Immature natural killer cell (primary cell): ENCODE data around the gene KLRK1. TPM values are rescaled to one million over a fixed set of nuclear protein-coding genes. Genes with fewer than 3 reads are reported as not detected.
"Not testable (repeated sequence)": the region's sequence is repeated elsewhere in the genome, so short reads cannot be mapped to it uniquely, and the experiment has no call there.

ENCODE experiments used
- DNase-seq, 3 donors: peaks; one replicate each; pipeline ENCODE4 v3.0.0; 2022; ENCODE audit warnings: mixed read lengths in 1 of 3
- H3K27ac Mint-ChIP-seq, 6 donors: one replicate each; pipeline ENCODE4 v1.8.0; 2020; ENCODE audit warnings: mixed read lengths in 6 of 6, mild to moderate bottlenecking in 5 of 6, inconsistent platforms in 4 of 6, moderate library complexity in 3 of 6
- H3K27me3 Mint-ChIP-seq, 3 donors: one replicate each; pipeline ENCODE4 v1.8.0; 2020 to 2021; ENCODE audit warnings: low read depth in 3 of 3, mild to moderate bottlenecking in 3 of 3, mixed read lengths in 3 of 3, moderate library complexity in 3 of 3, inconsistent platforms in 1 of 3
- H3K36me3 Mint-ChIP-seq, 3 donors: one replicate each; pipeline ENCODE4 v1.8.0; 2020; ENCODE audit warnings: mixed read lengths in 3 of 3, inconsistent platforms in 2 of 3, mild to moderate bottlenecking in 2 of 3
- H3K4me1 Mint-ChIP-seq, 2 donors: one replicate each; pipeline ENCODE4 v1.8.0; 2020; ENCODE audit warnings: inconsistent platforms in 2 of 2, mild to moderate bottlenecking in 2 of 2, mixed read lengths in 2 of 2, moderate library complexity in 1 of 2
- H3K4me3 Mint-ChIP-seq, 5 donors: one replicate each; pipeline ENCODE4 v1.8.0; 2020; ENCODE audit warnings: mild to moderate bottlenecking in 5 of 5, mixed read lengths in 5 of 5, inconsistent platforms in 3 of 5, moderate library complexity in 3 of 5
- H3K9me3 Mint-ChIP-seq, 6 donors: one replicate each; pipeline ENCODE4 v1.8.0; 2020; ENCODE audit warnings: mild to moderate bottlenecking in 6 of 6, mixed read lengths in 6 of 6, inconsistent platforms in 4 of 6, moderate library complexity in 3 of 6
- polyA plus RNA-seq, 3 donors: library from polyadenylated mRNA; unstranded; fragments of 300-500 nt; fragmentation: Illumina TruSeq; gene quantifications; one replicate each; pipeline ENCODE4 v1.2.3, GENCODE V29; 2021

KLRK1 gene
- polyA plus RNA-seq, 3 donors from 2014 or later, result 623 to 949 (median 731) TPM

- Mint-ChIP-seq H3K27ac (peak overlapping the region; percentile 5 to 91 (median 82)), H3K36me3 (peaks cover 34 to 58% (median 36%) of the 10 kb centered on the region in 3 donors), H3K9me3 (no peaks in the 10 kb centered on the region), H3K4me3 (peak overlapping the region; percentile 61 to 85 (median 72)), H3K27me3 (peaks cover 3 to 10% (median 7%) of the 10 kb centered on the region in 3 donors), H3K4me1 (peaks cover 70 to 100% of the 10 kb centered on the region in 2 donors)
- DNase-seq, result no peak
These were observed 11.0 kb upstream of the KLRK1 start for GRCh38 chr12:10400829-10401228.

- Mint-ChIP-seq H3K4me3 (peak overlapping the region; percentile 60 to 82 (median 67)), H3K4me1 (peaks cover 80 to 100% of the 10 kb centered on the region in 2 donors), H3K9me3 (no peaks in the 10 kb centered on the region), H3K36me3 (peaks cover 17 to 35% (median 20%) of the 10 kb centered on the region in 3 donors), H3K27me3 (peaks cover 4 to 14% (median 7%) of the 10 kb centered on the region in 3 donors), H3K27ac (peak overlapping the region; percentile 79 to 93 (median 88))
- no peak for DNase-seq
These were observed 8.3 kb upstream of the KLRK1 start for GRCh38 chr12:10398168-10398567.

- Mint-ChIP-seq H3K4me3 (peak overlapping the region; percentile 60 to 82 (median 67)), H3K27me3 (peaks cover 4 to 16% (median 7%) of the 10 kb centered on the region in 3 donors), H3K4me1 (peaks cover 85 to 100% of the 10 kb centered on the region in 2 donors), H3K27ac (peak overlapping the region; percentile 79 to 93 (median 88)), H3K9me3 (no peaks in the 10 kb centered on the region), H3K36me3 (peaks cover 14 to 32% (median 17%) of the 10 kb centered on the region in 3 donors)
- DNase-seq, result peak; percentile 84 to 86 (median 86)
These were observed 7.5 kb upstream of the KLRK1 start for GRCh38 chr12:10397296-10397695.

DNA sequence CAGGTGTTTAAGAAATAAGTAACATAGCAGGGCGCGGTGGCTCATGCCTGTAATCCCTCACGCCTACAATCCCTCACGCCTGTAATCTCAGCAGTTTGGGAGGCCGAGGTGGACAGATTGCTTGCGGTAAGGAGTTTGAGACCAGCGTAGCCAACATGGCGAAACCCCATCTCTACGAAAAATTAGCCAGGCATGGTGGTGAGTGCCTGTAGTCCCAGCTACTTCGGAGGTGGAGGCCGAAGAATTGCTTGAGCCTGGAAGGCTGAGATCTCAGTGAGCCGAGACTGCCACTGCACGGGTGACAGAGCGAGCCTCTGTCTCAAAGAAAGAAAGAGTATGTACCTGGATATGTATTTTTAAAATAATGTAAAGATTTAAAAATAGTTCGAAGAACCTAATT, 6.3 kb upstream of the KLRK1 start:
- Mint-ChIP-seq H3K27ac (peak overlapping the region; percentile 89 to 99 (median 96)), H3K4me1 (peaks cover 83 to 100% of the 10 kb centered on the region in 2 donors), H3K27me3 (peaks cover 4 to 18% (median 7%) of the 10 kb centered on the region in 3 donors), H3K36me3 (peaks cover 12 to 22% (median 13%) of the 10 kb centered on the region in 3 donors), H3K4me3 (peak overlapping the region; percentile 6 to 82 (median 12))
- not testable (repeated sequence) for H3K9me3 Mint-ChIP-seq, DNase-seq

GRCh38 chr12:10395390-10395998, 5.7 kb upstream of the KLRK1 start:
- H3K4me3 Mint-ChIP-seq, result peak overlapping the region; percentile 64 to 82 (median 73)
- H3K27me3 Mint-ChIP-seq, result peaks cover 4 to 18% (median 7%) of the 10 kb centered on the region in 3 donors
- H3K9me3 Mint-ChIP-seq, result no peaks in the 10 kb centered on the region
- peaks cover 8 to 18% (median 10%) of the 10 kb centered on the region in 3 donors for H3K36me3 Mint-ChIP-seq
- peaks cover 80 to 97% of the 10 kb centered on the region in 2 donors for H3K4me1 Mint-ChIP-seq
- H3K27ac Mint-ChIP-seq, result peak overlapping the region; percentile 89 to 99 (median 96)
- DNase-seq, result peak; percentile 74 to 83 (median 83)

- not testable (repeated sequence) for H3K9me3 Mint-ChIP-seq
- Mint-ChIP-seq H3K27me3 (peaks cover 4 to 18% (median 6%) of the 10 kb centered on the region in 3 donors), H3K4me3 (peak overlapping the region; percentile 64 to 82 (median 73)), H3K36me3 (peaks cover 3 to 15% (median 8%) of the 10 kb centered on the region in 3 donors), H3K27ac (peak overlapping the region; percentile 89 to 99 (median 96)), H3K4me1 (peaks cover 81 to 97% of the 10 kb centered on the region in 2 donors)
- DNase-seq, result peak; percentile 61 to 66 (median 66)
These were observed 4.8 kb upstream of the KLRK1 start for GRCh38 chr12:10394531-10395152.

- H3K36me3 Mint-ChIP-seq, result peaks cover 6 to 22% (median 17%) of the 10 kb centered on the region in 3 donors
- H3K4me3 Mint-ChIP-seq, result peak overlapping the region; percentile 25 to 82 (median 46)
- DNase-seq, result no peak
- H3K27ac Mint-ChIP-seq, result peak overlapping the region; percentile 89 to 99 (median 96)
- H3K4me1 Mint-ChIP-seq, result peaks cover 74 to 84% of the 10 kb centered on the region in 2 donors
- peaks cover 0 to 1% (median 0%) of the 10 kb centered on the region in 6 donors for H3K9me3 Mint-ChIP-seq
- H3K27me3 Mint-ChIP-seq, result peaks cover 6 to 20% (median 6%) of the 10 kb centered on the region in 3 donors
These were observed 3.5 kb upstream of the KLRK1 start for GRCh38 chr12:10393291-10393690.

- Mint-ChIP-seq H3K9me3 (peaks cover 0 to 1% (median 0%) of the 10 kb centered on the region in 6 donors), H3K4me3 (peak overlapping the region; percentile 69 to 86 (median 82)), H3K27me3 (peaks cover 6 to 13% (median 6%) of the 10 kb centered on the region in 3 donors), H3K4me1 (peaks cover 66 to 75% of the 10 kb centered on the region in 2 donors), H3K27ac (peak overlapping the region; percentile 89 to 99 (median 96)), H3K36me3 (peaks cover 8 to 19% (median 19%) of the 10 kb centered on the region in 3 donors)
- DNase-seq, result peak; percentile 79 to 83 (median 81)
These were observed 2.6 kb upstream of the KLRK1 start for GRCh38 chr12:10392394-10392930.

DNA sequence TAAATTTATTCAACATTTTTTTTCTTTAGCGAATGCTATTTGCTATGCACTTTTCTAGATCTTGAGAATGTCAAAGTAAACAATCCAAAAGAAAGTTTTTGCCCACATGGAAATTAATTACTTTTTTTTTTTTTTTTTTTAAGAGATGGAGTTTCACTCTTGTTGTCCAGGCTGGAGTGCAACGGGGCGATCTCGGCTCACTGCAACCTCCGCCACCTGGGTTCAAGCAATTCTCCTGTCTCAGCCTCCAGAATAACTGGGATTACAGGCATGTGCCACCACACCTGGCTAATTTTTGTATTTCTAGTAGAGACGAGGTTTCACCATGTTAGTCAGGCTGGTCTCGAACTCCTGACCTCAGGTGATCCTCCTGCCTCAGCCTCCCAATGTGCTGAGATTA, 1.1 kb upstream of the KLRK1 start:
- H3K36me3 Mint-ChIP-seq, result peaks cover 19 to 32% (median 31%) of the 10 kb centered on the region in 3 donors
- H3K4me3 Mint-ChIP-seq, result peak overlapping the region; percentile 40 to 58 (median 49)
- not testable (repeated sequence) for H3K9me3 Mint-ChIP-seq, H3K27me3 Mint-ChIP-seq, DNase-seq
- H3K4me1 Mint-ChIP-seq, result peaks cover 59 to 61% of the 10 kb centered on the region in 2 donors
- peak overlapping the region; percentile 75 to 95 (median 85) for H3K27ac Mint-ChIP-seq

- peak overlapping the region; percentile 90 to 96 (median 93) for H3K27ac Mint-ChIP-seq
- H3K4me3 Mint-ChIP-seq, result peak overlapping the region; percentile 88 to 97 (median 93)
- peaks cover 2 to 8% (median 4%) of the 10 kb centered on the region in 3 donors for H3K27me3 Mint-ChIP-seq
- peaks cover 0 to 1% (median 0%) of the 10 kb centered on the region in 6 donors for H3K9me3 Mint-ChIP-seq
- no peak for DNase-seq
- H3K36me3 Mint-ChIP-seq, result peaks cover 39 to 54% (median 49%) of the 10 kb centered on the region in 3 donors
- H3K4me1 Mint-ChIP-seq, result peaks cover 39 to 59% of the 10 kb centered on the region in 2 donors
These were observed 1.0 kb downstream of the KLRK1 start for GRCh38 chr12:10388624-10389413.

DNA sequence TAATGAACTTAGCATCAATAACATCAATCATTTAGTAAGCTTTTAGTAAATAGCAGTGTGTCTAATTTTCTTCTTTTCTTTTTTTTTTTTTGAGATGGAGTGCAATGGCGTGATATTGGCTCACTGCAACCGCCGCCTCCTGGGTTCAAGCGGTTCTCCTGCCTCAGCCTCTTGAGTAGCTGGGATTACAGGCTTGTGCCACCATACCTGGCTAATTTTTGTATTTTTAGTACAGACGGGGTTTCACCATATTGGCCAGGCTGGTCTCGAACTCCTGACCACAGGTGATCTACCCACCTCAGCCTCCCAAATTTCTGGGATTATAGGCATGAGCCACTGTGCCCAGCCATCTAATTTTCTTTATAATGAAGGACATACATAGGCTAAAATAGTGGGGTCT, 2.3 kb downstream of the KLRK1 start:
- Mint-ChIP-seq H3K27ac (peak overlapping the region; percentile 87 to 96 (median 92)), H3K4me1 (peaks cover 26 to 58% of the 10 kb centered on the region in 2 donors), H3K4me3 (peak overlapping the region; percentile 88 to 97 (median 93)), H3K36me3 (peaks cover 51 to 66% (median 61%) of the 10 kb centered on the region in 3 donors)
- not testable (repeated sequence) for H3K9me3 Mint-ChIP-seq, H3K27me3 Mint-ChIP-seq, DNase-seq

DNA sequence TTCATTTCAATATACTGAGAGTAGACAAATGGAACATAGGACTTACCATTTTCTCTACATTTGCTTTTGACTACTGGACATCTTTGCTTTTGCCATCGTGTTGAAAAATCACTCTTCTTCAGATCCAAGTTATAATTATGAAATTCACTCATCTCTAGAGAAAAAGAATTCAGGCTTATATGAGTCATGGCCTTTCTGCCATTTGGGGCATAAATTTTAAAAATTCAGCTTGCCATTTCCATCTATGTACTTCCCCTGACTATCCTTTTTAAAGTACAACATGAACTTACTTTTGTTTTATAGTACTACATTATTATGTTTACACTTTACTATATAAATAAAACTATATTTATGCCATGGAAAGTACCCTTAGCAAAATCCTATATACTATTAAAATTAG, 3.0 kb downstream of the KLRK1 start:
- H3K4me3 Mint-ChIP-seq, result peak overlapping the region; percentile 88 to 97 (median 93)
- peaks cover 19 to 58% of the 10 kb centered on the region in 2 donors for H3K4me1 Mint-ChIP-seq
- H3K27me3 Mint-ChIP-seq, result peaks cover 2 to 4% (median 4%) of the 10 kb centered on the region in 3 donors
- H3K9me3 Mint-ChIP-seq, result peaks cover 0 to 1% (median 0%) of the 10 kb centered on the region in 6 donors
- no peak for DNase-seq
- peaks cover 51 to 72% (median 63%) of the 10 kb centered on the region in 3 donors for H3K36me3 Mint-ChIP-seq
- H3K27ac Mint-ChIP-seq, result peak overlapping the region; percentile 90 to 96 (median 93)

GRCh38 chr12:10385166-10385613, 4.7 kb downstream of the KLRK1 start:
- no peak for DNase-seq
- Mint-ChIP-seq H3K36me3 (peaks cover 62 to 87% (median 78%) of the 10 kb centered on the region in 3 donors), H3K4me3 (peak overlapping the region; percentile 88 to 97 (median 93)), H3K27ac (peak overlapping the region; percentile 89 to 99 (median 94)), H3K4me1 (peaks cover 6 to 65% of the 10 kb centered on the region in 2 donors), H3K9me3 (peaks cover 0 to 1% (median 0%) of the 10 kb centered on the region in 6 donors), H3K27me3 (peaks cover 2 to 9% (median 4%) of the 10 kb centered on the region in 3 donors)
